Neuronal stem cell (in vitro differentiated cells): ENCODE results near the gene STARD5. TPM values are rescaled to one million over a fixed set of nuclear protein-coding genes. Genes with fewer than 3 reads are reported as not detected.

ENCODE experiments used
- DNase-seq: peaks from one replicate; pipeline ENCODE4 v3.0.0-alpha.2; 2013; ENCODE audit warnings: low spot score
- H2AFZ ChIP-seq: one replicate; pipeline ENCODE4 v1.6.1; 2013; ENCODE audit warnings: mild to moderate bottlenecking, low read length, inconsistent platforms
- H2AK5ac ChIP-seq: 2 replicates; pipeline ENCODE4 v1.6.1; 2013; ENCODE audit warnings: low read depth, mild to moderate bottlenecking, inconsistent platforms, low read length, moderate library complexity, mixed read lengths
- H2BK120ac ChIP-seq: 2 replicates; pipeline ENCODE4 v1.6.1; 2013; ENCODE audit warnings: low read depth, mild to moderate bottlenecking, inconsistent platforms, low read length, moderate library complexity, mixed read lengths
- H2BK12ac ChIP-seq: one replicate; pipeline ENCODE4 v1.6.1; 2013; ENCODE audit warnings: low read length, inconsistent platforms
- H2BK15ac ChIP-seq: 2 replicates; pipeline ENCODE4 v1.6.1; 2013; ENCODE audit warnings: mild to moderate bottlenecking, low read length, inconsistent platforms, mixed read lengths
- H2BK5ac ChIP-seq: one replicate; pipeline ENCODE4 v1.6.1; 2013; ENCODE audit warnings: inconsistent platforms, mild to moderate bottlenecking, low read length, moderate library complexity
- H3K14ac ChIP-seq: one replicate; pipeline ENCODE4 v1.6.1; 2013; ENCODE audit warnings: low read length, inconsistent platforms
- H3K18ac ChIP-seq: 2 replicates; pipeline ENCODE4 v1.6.1; 2013; ENCODE audit warnings: low read length, inconsistent platforms
- H3K23ac ChIP-seq: 2 replicates; pipeline ENCODE4 v1.6.1; 2013; ENCODE audit warnings: low read depth, mild to moderate bottlenecking, mixed read lengths, low read length, inconsistent platforms; ENCODE audit not compliant: poor library complexity
- H3K27ac ChIP-seq: replicated peaks from 3 replicates; pipeline ENCODE4 v1.5.1; 2013; ENCODE audit warnings: low read length, inconsistent platforms
- H3K27me3 ChIP-seq, 3 experiments: 2 replicates each; pipeline ENCODE4 v1.6.1; 2013; ENCODE audit warnings: low read length in 3 of 3, mild to moderate bottlenecking in 2 of 3, inconsistent platforms in 1 of 3, low read depth in 1 of 3, mixed read lengths in 1 of 3, moderate library complexity in 1 of 3; ENCODE audit not compliant: control insufficient read depth in 3 of 3, insufficient read depth in 3 of 3
- H3K36me3 ChIP-seq, 2 donors: replicated peaks in 1 of 2; 2 replicates each; pipeline ENCODE4 v1.6.1; 2013; ENCODE audit warnings: low read length in 2 of 2; ENCODE audit not compliant: control insufficient read depth in 2 of 2, insufficient read depth in 2 of 2
- H3K4ac ChIP-seq: 2 replicates; pipeline ENCODE4 v1.6.1; 2013; ENCODE audit warnings: inconsistent platforms, mild to moderate bottlenecking, low read length, moderate library complexity
- H3K4me1 ChIP-seq, 2 donors: 1 replicate in 1 of 2; 2 replicates in 1 of 2; pipeline ENCODE4 v1.6.1; 2013; ENCODE audit warnings: low read length in 2 of 2, low read depth in 1 of 2; ENCODE audit not compliant: control insufficient read depth in 2 of 2, insufficient read depth in 1 of 2
- H3K4me2 ChIP-seq: one replicate; pipeline ENCODE4 v1.6.1; 2013; ENCODE audit warnings: mild to moderate bottlenecking, low read length, inconsistent platforms; ENCODE audit not compliant: insufficient read depth, poor library complexity, severe bottlenecking
- H3K4me3 ChIP-seq, 2 donors: 2 replicates each; pipeline ENCODE4 v1.5.1; 2013; ENCODE audit warnings: low read length in 2 of 2, mild to moderate bottlenecking in 2 of 2, inconsistent platforms in 1 of 2, moderate library complexity in 1 of 2
- H3K79me1 ChIP-seq: one replicate; pipeline ENCODE4 v1.6.1; 2013; ENCODE audit warnings: low read depth, mild to moderate bottlenecking, inconsistent platforms, low read length, moderate library complexity
- H3K9ac ChIP-seq: one replicate; pipeline ENCODE4 v1.6.1; 2013; ENCODE audit warnings: mild to moderate bottlenecking, low read depth, low read length, inconsistent platforms; ENCODE audit not compliant: poor library complexity
- H3K9me3 ChIP-seq, 2 donors: replicated peaks in 1 of 2; 2 replicates each; pipeline versions ENCODE3 to v1.6.1; 2013; ENCODE audit warnings: low read length in 2 of 2, mild to moderate bottlenecking in 2 of 2, inconsistent platforms in 1 of 2, low read depth in 1 of 2, mixed read lengths in 1 of 2, moderate library complexity in 1 of 2; ENCODE audit not compliant: control insufficient read depth in 2 of 2, insufficient read depth in 1 of 2
- H4K8ac ChIP-seq: one replicate; pipeline ENCODE4 v1.6.1; 2013; ENCODE audit warnings: low read depth, mild to moderate bottlenecking, inconsistent platforms, low read length, moderate library complexity
- H4K91ac ChIP-seq: one replicate; pipeline ENCODE4 v1.6.1; 2013; ENCODE audit warnings: low read length, low read depth, mild to moderate bottlenecking, inconsistent platforms; ENCODE audit not compliant: poor library complexity
- WGBS, 2 donors: extraction: QIAGEN DNeasy Blood & Tissue Kit; methylation state at CpG; one replicate each; pipeline ENCODE4 v1.1.7; 2013; ENCODE audit warnings: missing lambda C conversion rate in 2 of 2, mixed read lengths in 1 of 2; ENCODE audit not compliant: insufficient read length in 2 of 2, insufficient replicate concordance in 1 of 2; ENCODE audit errors: extremely low coverage in 2 of 2; 5-methylcytosine and 5-hydroxymethylcytosine counted together
- polyA plus RNA-seq, 2 experiments: library from polyadenylated mRNA; stranded (reverse); fragments of 200-250 nt; gene quantifications; one replicate each; pipeline ENCODE4 v1.2.3, GENCODE V29; 2013

The STARD5 gene
- polyA plus RNA-seq (2013, experiment 1 of 2), result 4.0 TPM
- 3.9 TPM for polyA plus RNA-seq (2013, experiment 2 of 2)

DNA sequence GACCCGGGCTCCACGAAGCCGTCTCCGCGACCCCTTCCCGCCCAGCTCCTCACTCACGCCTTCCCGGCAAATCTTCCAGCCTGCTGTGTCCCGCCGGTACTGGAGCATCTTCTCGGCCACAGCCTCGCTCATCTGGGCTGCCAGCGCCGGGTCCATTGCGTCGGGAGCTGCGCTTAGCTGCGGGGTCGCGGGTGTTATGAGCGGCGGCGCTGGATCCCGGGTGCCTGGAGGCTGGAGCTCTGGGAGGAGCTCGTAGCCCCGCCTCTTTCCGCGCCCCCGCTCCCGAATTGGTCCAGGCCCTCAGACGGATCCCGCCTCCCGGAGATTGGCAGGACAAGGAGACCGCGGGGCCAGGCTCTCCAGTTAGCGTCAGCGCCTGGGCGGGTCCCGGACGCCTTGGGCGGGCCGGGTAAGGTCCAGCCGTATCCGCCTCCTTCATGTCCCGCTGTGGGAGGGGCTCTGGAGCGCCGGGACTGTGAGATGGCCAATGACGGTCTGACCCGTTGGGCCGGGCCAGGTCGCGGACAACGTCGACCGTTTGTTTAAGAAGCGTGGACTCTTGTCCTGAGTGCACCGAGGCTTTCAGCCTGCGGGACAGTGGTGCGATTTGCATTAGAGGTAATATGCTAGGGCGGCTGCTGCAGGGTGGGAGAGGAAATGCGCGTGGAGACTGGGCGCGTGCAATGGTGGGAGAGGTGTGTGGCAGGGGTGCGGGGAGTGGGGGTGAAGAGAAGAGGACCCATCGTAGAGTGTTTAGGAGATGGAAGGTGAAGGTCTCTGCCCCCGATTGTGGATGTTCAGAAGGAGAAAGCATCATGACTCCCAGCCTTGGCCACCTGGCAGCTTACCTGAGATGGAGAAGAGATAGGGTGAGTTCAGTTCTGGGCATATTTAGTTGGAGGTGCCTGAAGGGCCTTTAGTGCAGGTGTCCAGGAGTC is at the start of gene STARD5:
STARD5 (minus strand) TSS at position 198 of the 938 bp plus-strand sequence; CDS start at position 156, 42 bp downstream.
- Histone ChIP-seq H3K27me3 (peaks cover 0 to 24% (median 0%) of the 10 kb centered on the region in 3 experiments), H3K27ac (no peak within 1 kb of the TSS), H3K9ac (peak within 1 kb of the TSS; percentile 91), H2BK15ac (no peak within 1 kb of the TSS), H3K14ac (peak within 1 kb of the TSS; percentile 59), H3K79me1 (no peaks in the 10 kb centered on the region), H4K91ac (no peak within 1 kb of the TSS), H2AK5ac (no peak within 1 kb of the TSS), H3K9me3 (no peaks in the 10 kb centered on the region), H2BK120ac (no peak within 1 kb of the TSS), H3K23ac (peak within 1 kb of the TSS; percentile 82), H4K8ac (peak within 1 kb of the TSS; percentile 98), H3K4me1 (peaks cover 0 to 6% of the 10 kb centered on the region in 2 donors), H3K4ac (no peak within 1 kb of the TSS), H3K4me2 (peak within 1 kb of the TSS; percentile 96), H3K18ac (peak within 1 kb of the TSS; percentile 98), H2AFZ (peak within 1 kb of the TSS; percentile 95), H3K4me3 (peak within 1 kb of the TSS; percentile 62 to 90), H2BK5ac (no peak within 1 kb of the TSS), H3K36me3 (peaks cover 0 to 4% of the 10 kb centered on the region in 2 donors), H2BK12ac (peak within 1 kb of the TSS; percentile 69)
- DNase-seq, result peak; percentile 96
- no CpG with 5 or more reads among the region's 67 CpGs for WGBS, 2 donors

DNA sequence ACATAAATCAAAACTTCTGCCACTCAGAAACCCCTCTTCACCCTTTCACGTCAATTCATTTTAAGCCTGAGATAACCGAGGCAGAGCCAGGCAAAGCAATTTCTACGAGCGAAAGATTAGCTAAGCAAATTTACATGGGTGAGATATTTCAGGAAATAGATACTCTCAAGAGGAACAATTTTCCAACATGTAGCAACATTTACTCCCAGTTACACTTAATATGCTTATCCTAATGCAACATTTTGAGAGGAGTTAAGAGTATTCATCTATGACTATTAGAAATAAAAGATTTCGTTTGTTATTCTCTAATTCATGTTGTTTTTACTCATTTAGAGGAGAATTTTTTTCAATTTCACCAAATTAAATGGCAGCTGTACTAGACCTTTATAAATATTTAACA is 49.2 kb upstream of the STARD5 start:
- no peak overlapping the region for H3K27ac ChIP-seq
- no peak for DNase-seq

GRCh38 chr15:81372575-81372974 is 48.6 kb upstream of the STARD5 start:
- no peak overlapping the region for H2BK12ac ChIP-seq
- H2BK120ac ChIP-seq, result no peak overlapping the region
- no peak overlapping the region for H2BK5ac ChIP-seq
- no peaks in the 10 kb centered on the region for H3K79me1 ChIP-seq
- no peak overlapping the region for H3K9ac ChIP-seq
- H3K23ac ChIP-seq, result no peak overlapping the region
- H3K4me2 ChIP-seq, result no peak overlapping the region
- H3K4me3 ChIP-seq, result no peak overlapping the region
- H2BK15ac ChIP-seq, result no peak overlapping the region
- H2AK5ac ChIP-seq, result no peak overlapping the region
- H3K27ac ChIP-seq, result no peak overlapping the region
- no peak overlapping the region for H3K14ac ChIP-seq
- no peaks in the 10 kb centered on the region for H3K27me3 ChIP-seq
- no peak overlapping the region for H2AFZ ChIP-seq
- no peak overlapping the region for H3K18ac ChIP-seq
- no peak overlapping the region for H3K4ac ChIP-seq
- no peaks in the 10 kb centered on the region for H3K36me3 ChIP-seq
- DNase-seq, result no peak
- H3K4me1 ChIP-seq, result peaks cover 0 to 14% of the 10 kb centered on the region in 2 donors
- WGBS, 2 donors, result no CpG with 5 or more reads among the region's 3 CpGs
- no peaks in the 10 kb centered on the region for H3K9me3 ChIP-seq
- H4K8ac ChIP-seq, result no peak overlapping the region
- no peak overlapping the region for H4K91ac ChIP-seq

More for the DNA sequence above, 49.2 kb upstream of the STARD5 start:
- Histone ChIP-seq H3K27me3 (peaks cover 0 to 3% (median 0%) of the 10 kb centered on the region in 3 experiments), H2BK5ac (no peak overlapping the region), H3K18ac (no peak overlapping the region), H3K4me1 (peaks cover 0 to 14% of the 10 kb centered on the region in 2 donors), H3K79me1 (no peaks in the 10 kb centered on the region), H2BK120ac (no peak overlapping the region), H3K9ac (no peak overlapping the region), H2AFZ (no peak overlapping the region), H3K9me3 (no peaks in the 10 kb centered on the region), H3K4ac (no peak overlapping the region), H2BK15ac (no peak overlapping the region), H3K36me3 (no peaks in the 10 kb centered on the region), H4K91ac (no peak overlapping the region), H2BK12ac (no peak overlapping the region), H2AK5ac (no peak overlapping the region), H3K4me2 (no peak overlapping the region), H3K23ac (no peak overlapping the region), H3K4me3 (no peak overlapping the region), H3K14ac (no peak overlapping the region), H4K8ac (no peak overlapping the region)
- no CpG with 5 or more reads among the region's 5 CpGs for WGBS, 2 donors
